GM12891 (cell line): Measurements from ENCODE around the gene ARID4B.

Experiments used
- DNase-seq: peaks from one replicate; pipeline ENCODE4 v3.0.0; 2011; ENCODE audit warnings: low spot score; ENCODE audit not compliant: insufficient read length
- FAIRE-seq: peaks from 2 replicates; lab custom pipeline; 2011; peaks lifted over from hg19 to GRCh38; lab: Jason Lieb, UNC
- PAX5 ChIP-seq: IDR thresholded peaks from 2 replicates; pipeline ENCODE4 v1.6.1; 2011; ENCODE audit warnings: low read length, moderate library complexity, mild to moderate bottlenecking; ENCODE audit not compliant: insufficient read depth, severe bottlenecking
- POLR2A ChIP-seq: IDR thresholded peaks from 2 replicates; pipeline ENCODE4 v1.6.1; 2011; ENCODE audit warnings: low read depth, low read length, control low read depth
- POLR2AphosphoS5 ChIP-seq: IDR thresholded peaks from 2 replicates; pipeline ENCODE4 v1.6.1; 2011; ENCODE audit warnings: low read depth, low read length, control low read depth
- POU2F2 ChIP-seq: IDR thresholded peaks from 2 replicates; pipeline ENCODE4 v1.6.1; 2011; ENCODE audit warnings: low read depth, mild to moderate bottlenecking, control low read depth, low read length, moderate library complexity
- SPI1 ChIP-seq: IDR thresholded peaks from 2 replicates; pipeline ENCODE4 v1.6.1; 2011; ENCODE audit warnings: low read depth, low read length, control low read depth
- TAF1 ChIP-seq: IDR thresholded peaks from 2 replicates; pipeline ENCODE4 v1.6.1; 2011; ENCODE audit warnings: low read depth, low read length, control low read depth

Gene ARID4B

GRCh38 chr1:235304549-235305451 is 23.2 kb downstream of the ARID4B start:
- FAIRE-seq (peak; percentile 87), DNase-seq (no peak)
- TF ChIP-seq SPI1: peak; percentile 36; the same call in 1 of the 2 replicates
- TF ChIP-seq TAF1: no peak

GRCh38 chr1:235302143-235302542 is 25.8 kb downstream of the ARID4B start:
- FAIRE-seq (no peak), DNase-seq (no peak)
- TF ChIP-seq TAF1 (no peak), SPI1 (no peak), POLR2A (no peak), POLR2AphosphoS5 (no peak), PAX5 (no peak)

- TF ChIP-seq SPI1 (no peak), TAF1 (no peak), PAX5 (no peak), POLR2A (no peak), POLR2AphosphoS5 (no peak), POU2F2 (no peak)
- FAIRE-seq: no peak
Observed at GRCh38 chr1:235299169-235299858, 28.7 kb downstream of the ARID4B start.

GRCh38 chr1:235298758-235299157 is 29.2 kb downstream of the ARID4B start:
- no peak for DNase-seq
- FAIRE-seq: no peak
- TF ChIP-seq SPI1: no peak
- no peak for TF ChIP-seq TAF1
- no peak for TF ChIP-seq POU2F2
- TF ChIP-seq POLR2AphosphoS5: no peak
- TF ChIP-seq POLR2A: no peak
- TF ChIP-seq PAX5: no peak

More at GRCh38 chr1:235299169-235299858, 28.7 kb downstream of the ARID4B start:
- no peak for DNase-seq

GRCh38 chr1:235297579-235297978 is 30.4 kb downstream of the ARID4B start:
- DNase-seq (no peak), FAIRE-seq (no peak)
- TF ChIP-seq POU2F2: no peak
- TF ChIP-seq SPI1: no peak
- TF ChIP-seq PAX5: no peak
- TF ChIP-seq POLR2A: no peak
- TF ChIP-seq TAF1: no peak
- no peak for TF ChIP-seq POLR2AphosphoS5

GRCh38 chr1:235296729-235297128 is 31.2 kb downstream of the ARID4B start:
- no peak for TF ChIP-seq POLR2AphosphoS5
- no peak for TF ChIP-seq TAF1
- no peak for TF ChIP-seq POLR2A
- no peak for TF ChIP-seq PAX5
- no peak for TF ChIP-seq SPI1
- no peak for TF ChIP-seq POU2F2
- no peak for DNase-seq
- FAIRE-seq: no peak

- DNase-seq (no peak), FAIRE-seq (no peak)
- TF ChIP-seq SPI1: no peak
- no peak for TF ChIP-seq TAF1
- no peak for TF ChIP-seq POLR2AphosphoS5
- no peak for TF ChIP-seq POLR2A
- no peak for TF ChIP-seq POU2F2
- no peak for TF ChIP-seq PAX5
Observed at GRCh38 chr1:235295902-235296350, 32.1 kb downstream of the ARID4B start.

- DNase-seq: no peak
- FAIRE-seq: no peak
- no peak for TF ChIP-seq PAX5
- TF ChIP-seq SPI1: no peak
- TF ChIP-seq POU2F2: no peak
- TF ChIP-seq POLR2A: no peak
- TF ChIP-seq POLR2AphosphoS5: no peak
- no peak for TF ChIP-seq TAF1
Observed at GRCh38 chr1:235293322-235293942, 34.5 kb downstream of the ARID4B start.

- FAIRE-seq: peak; percentile 61
- no peak for DNase-seq
- no peak for TF ChIP-seq SPI1
- no peak for TF ChIP-seq POLR2AphosphoS5
- no peak for TF ChIP-seq TAF1
- TF ChIP-seq PAX5: no peak
- no peak for TF ChIP-seq POU2F2
- TF ChIP-seq POLR2A: no peak
Observed at GRCh38 chr1:235292790-235293189, 35.2 kb downstream of the ARID4B start.
